AG09309 (cell line): ENCODE results near the gene KRTAP2-4.
"Not testable (repeated sequence)": the region's sequence is repeated elsewhere in the genome, so short reads cannot be mapped to it uniquely, and the experiment has no call there.

Source experiments
- DNase-seq: peaks from one replicate; pipeline ENCODE4 v3.0.0-alpha.2; 2010; ENCODE audit warnings: low read depth
- H3K4me3 ChIP-seq: 2 replicates; pipeline ENCODE4 v1.5.1; 2011; ENCODE audit warnings: mild to moderate bottlenecking, low read depth, low read length, moderate library complexity; ENCODE audit not compliant: control insufficient read depth
- CTCF ChIP-seq: IDR thresholded peaks from 2 replicates; pipeline ENCODE4 v1.5.1; 2011; ENCODE audit warnings: mild to moderate bottlenecking, low read depth, low read length, inconsistent platforms; ENCODE audit not compliant: insufficient read depth, control insufficient read depth; ENCODE audit errors: missing control alignments

The KRTAP2-4 gene

GRCh38 chr17:41065829-41066624 lies at the start of gene KRTAP2-4:
TSS of gene KRTAP2-4 (minus strand) at chr17:41065879. CDS start at chr17:41065845, 34 bp downstream.
- no peak for TF ChIP-seq CTCF
- H3K4me3 ChIP-seq: no peak within 1 kb of the TSS
- peak; percentile 94 for DNase-seq

DNA sequence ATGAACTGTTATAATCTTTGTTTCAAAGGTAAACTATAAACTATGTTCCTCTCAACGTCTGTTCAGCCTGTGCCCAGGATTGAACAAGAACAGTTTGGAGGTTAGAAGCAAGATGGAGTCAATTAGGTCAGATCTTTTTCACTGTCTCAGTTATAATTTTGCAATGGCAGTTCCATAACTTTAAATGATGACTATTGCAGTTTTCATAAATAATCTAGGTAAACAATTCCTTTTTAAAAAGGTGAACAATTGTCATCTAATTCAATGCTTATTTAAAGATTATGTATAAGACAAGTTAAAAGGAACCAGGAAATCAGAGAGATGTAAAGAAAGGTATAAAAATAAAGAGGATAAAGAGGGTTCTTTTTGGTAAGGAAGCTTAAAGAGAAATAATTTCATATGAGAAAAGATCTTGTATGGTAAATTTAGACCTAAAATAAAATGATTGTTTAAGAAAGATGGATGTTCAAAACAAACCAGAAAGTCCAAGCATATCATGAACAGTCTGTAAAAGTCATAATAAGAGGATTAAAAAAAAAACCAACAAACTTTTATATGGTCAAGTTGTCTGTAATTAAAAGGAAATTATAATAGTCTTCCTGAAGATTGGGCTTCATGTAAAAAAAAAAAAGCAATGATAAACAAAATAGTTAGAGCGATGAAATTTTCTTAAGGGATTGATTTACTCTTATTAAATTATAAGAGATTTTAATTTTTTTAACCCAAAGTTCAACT lies 45.6 kb upstream of the KRTAP2-4 start:
- TF ChIP-seq CTCF: no peak
- DNase-seq: no peak
- H3K4me3 ChIP-seq: no peak overlapping the region

- not testable (repeated sequence) for H3K4me3 ChIP-seq, DNase-seq
These were observed 43.2 kb upstream of the KRTAP2-4 start for GRCh38 chr17:41108728-41109386.

- DNase-seq: no peak
- no peak for TF ChIP-seq CTCF
- H3K4me3 ChIP-seq: no peak overlapping the region
These were observed 42.3 kb upstream of the KRTAP2-4 start for GRCh38 chr17:41107941-41108450.

GRCh38 chr17:41105347-41105746 lies 39.7 kb upstream of the KRTAP2-4 start, which contains the start of gene KRTAP4-9:
TSS of gene KRTAP4-9 (plus strand) at chr17:41105389. CDS start at chr17:41105389, 0 bp downstream.
- not testable (repeated sequence) for H3K4me3 ChIP-seq, DNase-seq

DNA sequence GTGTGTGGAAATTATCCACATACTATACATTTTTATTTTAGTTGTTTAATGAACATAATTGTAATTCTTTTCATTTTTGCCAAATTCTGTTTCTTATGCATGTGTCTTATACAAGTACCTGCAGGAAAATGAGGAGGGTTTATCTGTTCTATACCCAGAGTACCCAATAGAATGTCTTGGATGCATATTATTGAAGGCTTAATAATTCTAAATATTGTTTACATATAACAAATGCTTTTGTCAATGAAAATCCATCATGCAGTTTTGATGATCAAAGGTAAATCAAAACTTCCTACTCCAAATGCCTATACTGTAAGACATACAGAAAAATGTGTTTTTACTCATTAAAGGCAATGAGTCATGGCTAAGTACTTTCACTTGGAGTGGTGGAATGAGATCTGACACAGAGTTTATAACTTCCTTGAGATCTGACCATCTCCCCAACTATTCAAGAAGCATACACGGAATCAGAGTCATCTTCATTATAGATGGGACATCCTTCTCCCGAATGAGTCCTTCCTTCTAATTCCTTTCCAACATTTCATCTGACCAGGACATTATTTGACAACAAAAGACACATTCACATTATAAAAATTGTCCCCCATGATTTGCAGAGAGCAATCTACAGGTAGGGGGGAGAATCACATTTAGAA lies 38.8 kb upstream of the KRTAP2-4 start:
- H3K4me3 ChIP-seq, DNase-seq: not testable (repeated sequence)

DNA sequence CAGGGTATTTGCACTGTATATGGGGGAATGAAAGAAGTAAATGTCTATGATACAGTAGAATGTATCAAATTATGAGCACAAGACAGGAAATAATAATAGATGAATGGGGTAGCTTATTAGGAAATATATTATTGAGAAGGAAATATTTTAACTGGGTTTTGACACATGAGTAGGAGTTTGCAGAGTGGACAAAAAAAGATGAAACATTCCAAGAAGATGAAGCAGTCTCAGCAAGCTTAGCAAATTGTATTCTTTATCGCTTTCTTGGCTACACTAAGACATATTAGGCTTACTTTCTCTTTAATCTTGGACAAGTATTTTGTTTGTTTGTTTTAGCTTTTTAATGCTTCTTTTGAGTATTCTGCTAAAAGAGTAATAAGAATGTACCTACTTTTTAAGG lies 38.2 kb upstream of the KRTAP2-4 start:
- no peak for DNase-seq
- no peak overlapping the region for H3K4me3 ChIP-seq
- no peak for TF ChIP-seq CTCF
